GM19468 (cell line): ENCODE data around the gene SRXN1.

Experiments used
- ATAC-seq: cut with Tn5 transposase; IDR thresholded peaks from one replicate; pipeline ENCODE4 v1.9.1; 2021; ENCODE audit warnings: mild to moderate bottlenecking, moderate library complexity, moderate number of reproducible peaks; ENCODE audit not compliant: unreplicated experiment; ENCODE audit errors: extremely low read depth

The SRXN1 gene

DNA sequence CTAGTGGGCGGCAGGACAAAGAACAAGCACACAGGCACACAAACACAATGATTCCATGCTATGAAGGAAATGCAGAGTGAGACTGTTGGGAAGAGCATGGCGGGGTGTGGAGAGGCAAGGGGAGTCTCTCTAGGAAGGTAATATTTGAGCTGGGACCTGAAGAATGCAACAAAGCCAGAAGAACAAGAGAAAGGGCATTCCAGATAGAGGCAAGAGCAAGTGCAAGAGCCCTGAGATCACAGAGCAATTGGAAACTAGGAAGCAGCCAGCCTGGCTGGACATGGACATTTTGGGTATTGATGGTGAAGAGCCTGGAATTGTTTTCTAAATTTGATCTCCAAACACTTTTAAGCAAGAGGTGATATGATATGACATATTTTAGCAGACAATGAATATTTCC lies 15.4 kb downstream of the SRXN1 start:
- no peak for ATAC-seq

DNA sequence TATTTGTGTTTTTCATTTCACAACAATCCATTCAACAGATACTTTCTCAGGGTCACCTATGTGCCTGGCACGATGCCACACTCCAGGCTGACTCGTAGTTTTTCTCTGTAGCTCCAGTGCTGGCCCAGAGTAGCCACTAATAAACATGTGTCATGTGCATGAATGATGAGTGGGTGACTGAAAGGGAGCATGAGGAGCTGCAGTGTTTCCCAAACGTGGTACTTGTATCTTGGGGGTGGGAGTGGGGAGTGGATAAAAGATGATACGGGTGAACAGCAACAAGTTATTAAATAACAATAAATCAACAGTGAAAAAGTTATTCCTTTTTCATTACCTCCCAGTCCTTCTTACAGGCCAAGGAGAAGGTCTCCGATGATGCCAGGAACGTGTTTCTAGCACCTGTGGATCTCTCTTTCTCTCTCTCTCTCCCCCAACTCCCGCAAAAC lies 17.1 kb downstream of the SRXN1 start:
- ATAC-seq = no peak

DNA sequence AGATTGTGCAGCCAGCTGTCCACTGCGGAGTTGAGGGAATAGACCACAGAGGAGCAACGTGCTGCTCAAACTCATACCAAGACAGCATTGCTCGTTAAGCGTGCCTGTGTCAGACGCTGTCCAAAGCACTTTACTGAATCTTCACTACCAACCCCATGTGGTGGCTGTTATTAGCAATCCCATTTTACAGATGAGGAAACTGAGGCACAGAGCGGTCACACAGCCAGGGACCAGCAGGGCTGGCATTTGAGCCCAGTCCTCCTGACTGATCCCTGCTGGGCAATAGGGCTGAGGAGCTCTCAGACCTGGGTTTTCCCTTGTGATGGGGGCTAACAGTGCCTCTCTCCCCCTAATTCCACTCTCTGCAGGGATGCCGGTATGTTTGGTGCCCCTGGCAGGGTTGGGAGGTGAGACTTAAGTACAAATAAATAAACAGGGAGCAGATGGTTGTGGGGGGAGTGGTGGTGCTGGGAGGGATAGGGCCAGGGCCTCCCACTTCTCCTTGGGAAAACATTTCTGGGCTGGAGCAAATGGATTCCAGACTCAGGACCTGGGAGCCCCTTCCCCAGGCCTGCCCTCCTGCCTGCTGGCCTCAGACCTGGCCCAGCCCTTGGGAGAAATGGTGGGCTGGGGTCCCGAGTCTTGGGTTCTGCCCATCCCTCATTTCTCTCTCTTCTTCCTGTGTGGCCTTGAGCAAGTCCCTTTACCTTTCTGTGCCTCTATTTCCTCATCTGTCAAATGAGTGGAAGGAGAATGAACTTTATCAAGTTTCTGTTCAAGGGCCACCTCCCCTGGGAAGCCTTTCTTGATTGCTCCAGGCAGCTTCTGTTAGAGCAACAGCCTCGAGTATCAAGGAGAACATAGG lies 17.7 kb downstream of the SRXN1 start:
- ATAC-seq = no peak

- ATAC-seq = no peak
Measured at GRCh38 chr20:634148-634925, 18.7 kb downstream of the SRXN1 start.

DNA sequence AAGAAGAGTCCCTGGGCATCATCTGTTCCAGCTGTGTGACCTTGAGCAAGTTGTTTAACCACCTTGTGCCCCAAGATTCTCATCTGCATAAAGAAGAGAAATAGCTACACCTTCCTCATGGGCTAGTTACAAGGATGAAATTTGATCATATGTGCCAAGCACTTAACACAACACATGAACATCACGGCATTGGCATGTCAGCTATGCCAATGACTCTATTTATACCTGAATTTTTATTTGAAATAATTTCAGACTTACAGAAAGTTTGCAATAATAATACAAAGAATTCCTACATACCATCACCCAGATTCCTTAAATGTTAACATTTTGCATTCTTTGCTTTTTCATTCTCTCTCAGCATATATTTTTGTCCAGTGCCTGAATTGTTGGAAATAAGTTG lies 21.9 kb downstream of the SRXN1 start:
- ATAC-seq = no peak

- no peak for ATAC-seq
Measured at GRCh38 chr20:626579-626978, 26.4 kb downstream of the SRXN1 start.

DNA sequence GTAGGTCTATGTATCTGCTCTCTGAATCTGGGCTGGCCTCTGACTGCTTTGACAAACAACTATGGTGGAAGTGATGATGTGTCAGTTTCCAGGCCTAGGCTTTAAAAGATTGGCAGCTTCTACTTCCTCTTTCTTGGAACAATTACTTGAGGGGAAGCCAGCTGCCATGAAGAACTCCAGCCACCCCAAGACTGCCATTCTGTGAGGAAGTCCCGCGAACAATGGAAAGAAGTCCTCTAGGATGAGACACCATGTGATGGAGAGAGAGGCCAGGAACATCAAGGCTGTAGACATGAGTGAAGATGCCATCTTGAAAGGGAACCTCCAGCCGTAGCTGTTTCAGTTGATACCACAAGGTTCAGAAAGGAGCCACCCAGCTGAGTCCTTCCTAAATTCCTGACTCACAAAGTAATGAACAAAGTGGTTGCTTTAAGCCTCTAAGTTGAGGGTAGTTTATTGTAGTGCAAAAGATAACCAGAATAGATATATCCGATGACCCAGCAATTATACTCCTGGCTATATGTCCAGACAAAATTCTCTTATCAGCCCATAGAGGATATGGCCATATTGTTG lies 27.6 kb downstream of the SRXN1 start:
- no peak for ATAC-seq

- ATAC-seq = no peak
Measured at GRCh38 chr20:623704-624103, 29.3 kb downstream of the SRXN1 start.

DNA sequence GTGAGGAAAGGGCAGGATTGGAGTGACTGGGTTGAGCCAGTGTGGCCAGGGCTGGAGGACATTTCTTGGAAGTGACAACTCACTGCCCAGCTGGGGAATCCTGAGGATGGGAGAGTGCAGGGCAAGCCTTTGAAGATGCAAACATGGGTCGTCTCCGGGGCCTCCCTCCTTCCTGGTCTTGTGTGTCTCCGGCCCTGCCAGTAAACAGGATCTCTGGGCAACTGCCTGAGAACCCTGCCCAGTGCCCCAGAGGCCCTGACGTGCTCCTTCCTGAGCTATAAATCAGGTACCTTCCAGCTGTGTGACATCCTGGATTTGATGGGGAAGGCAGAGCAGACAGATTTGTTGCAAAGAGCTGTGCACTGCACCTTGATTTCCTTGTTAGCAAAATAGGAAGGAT lies 30.0 kb downstream of the SRXN1 start:
- ATAC-seq = no peak

DNA sequence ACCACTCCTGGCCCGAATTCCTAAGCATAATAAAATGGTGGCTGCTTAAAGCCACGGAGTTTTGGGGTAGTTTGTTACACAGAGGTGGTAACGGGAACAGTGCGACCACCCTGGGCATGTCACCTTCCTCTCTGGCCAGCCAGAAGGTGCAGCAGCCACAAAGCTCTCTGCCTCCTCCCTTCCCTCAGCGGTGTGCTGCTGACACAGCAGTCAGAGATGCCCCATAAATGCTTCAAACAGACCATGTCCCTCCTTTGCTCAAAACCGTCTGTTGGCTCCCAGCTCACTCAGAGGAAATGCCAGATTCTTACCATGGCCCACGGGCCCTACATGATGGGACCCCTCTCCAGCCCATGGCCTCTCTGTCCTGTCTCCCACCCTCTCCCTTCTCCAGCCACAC lies 30.8 kb downstream of the SRXN1 start:
- no peak for ATAC-seq

GRCh38 chr20:621125-621756 lies 31.8 kb downstream of the SRXN1 start:
- ATAC-seq = no peak

- no peak for ATAC-seq
Measured at GRCh38 chr20:620246-620645, 32.8 kb downstream of the SRXN1 start.

- ATAC-seq = no peak
Measured at GRCh38 chr20:618980-619379, 34.0 kb downstream of the SRXN1 start.

DNA sequence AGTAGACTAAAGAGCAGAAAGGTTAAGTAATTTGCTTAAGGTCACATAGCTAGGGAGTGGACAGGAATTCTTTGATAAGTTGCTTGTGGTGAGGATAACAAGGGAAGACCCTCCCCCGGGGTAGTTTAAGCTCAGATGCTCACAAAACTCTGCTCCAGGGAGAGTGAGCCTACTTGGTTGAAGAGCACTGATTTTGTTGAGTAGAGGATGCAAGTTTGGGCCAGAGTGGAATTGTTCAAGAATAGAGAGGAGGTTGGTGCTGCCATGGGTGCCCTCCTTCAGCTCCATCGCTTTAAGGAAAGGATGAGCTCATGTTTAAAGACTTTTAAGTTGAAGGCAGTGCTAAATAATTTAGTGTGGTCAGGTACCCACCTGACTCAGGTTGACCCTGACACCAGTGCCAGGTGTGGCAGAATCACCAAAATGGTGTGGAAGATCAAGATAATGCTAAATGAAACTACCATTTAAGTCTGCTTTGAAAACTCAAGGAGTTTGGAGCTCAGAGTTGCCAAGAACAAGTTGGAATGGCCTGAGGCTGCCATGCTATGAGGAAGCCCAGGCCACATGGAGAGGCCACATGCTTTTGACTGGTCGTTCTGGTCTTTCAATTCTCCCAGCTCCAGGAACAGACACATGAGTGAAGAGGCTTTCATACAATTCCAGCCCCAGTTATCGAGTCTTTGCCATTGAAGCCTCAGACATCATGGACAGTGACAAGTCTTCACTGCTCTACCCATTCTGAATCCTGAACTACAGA lies 34.9 kb downstream of the SRXN1 start:
- no peak for ATAC-seq

GRCh38 chr20:615514-615913 lies 37.5 kb downstream of the SRXN1 start:
- no peak for ATAC-seq

DNA sequence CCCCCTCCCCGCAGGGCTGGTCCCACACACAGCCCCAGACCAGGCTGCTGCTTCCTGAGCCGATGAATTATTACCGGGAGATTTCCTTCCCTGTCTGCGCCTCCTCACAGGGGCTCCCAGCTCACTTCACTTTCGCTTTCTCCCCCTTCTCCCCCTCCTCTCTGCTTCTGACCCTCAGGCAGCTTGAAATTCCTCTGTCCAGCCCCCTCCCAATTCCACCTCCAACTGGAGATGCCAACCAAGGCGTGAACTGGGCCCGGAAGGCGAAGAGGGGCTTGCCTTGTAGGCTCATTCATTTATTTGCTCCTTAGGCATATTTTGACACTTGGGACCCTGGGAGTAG lies 41.2 kb downstream of the SRXN1 start:
- no peak for ATAC-seq

DNA sequence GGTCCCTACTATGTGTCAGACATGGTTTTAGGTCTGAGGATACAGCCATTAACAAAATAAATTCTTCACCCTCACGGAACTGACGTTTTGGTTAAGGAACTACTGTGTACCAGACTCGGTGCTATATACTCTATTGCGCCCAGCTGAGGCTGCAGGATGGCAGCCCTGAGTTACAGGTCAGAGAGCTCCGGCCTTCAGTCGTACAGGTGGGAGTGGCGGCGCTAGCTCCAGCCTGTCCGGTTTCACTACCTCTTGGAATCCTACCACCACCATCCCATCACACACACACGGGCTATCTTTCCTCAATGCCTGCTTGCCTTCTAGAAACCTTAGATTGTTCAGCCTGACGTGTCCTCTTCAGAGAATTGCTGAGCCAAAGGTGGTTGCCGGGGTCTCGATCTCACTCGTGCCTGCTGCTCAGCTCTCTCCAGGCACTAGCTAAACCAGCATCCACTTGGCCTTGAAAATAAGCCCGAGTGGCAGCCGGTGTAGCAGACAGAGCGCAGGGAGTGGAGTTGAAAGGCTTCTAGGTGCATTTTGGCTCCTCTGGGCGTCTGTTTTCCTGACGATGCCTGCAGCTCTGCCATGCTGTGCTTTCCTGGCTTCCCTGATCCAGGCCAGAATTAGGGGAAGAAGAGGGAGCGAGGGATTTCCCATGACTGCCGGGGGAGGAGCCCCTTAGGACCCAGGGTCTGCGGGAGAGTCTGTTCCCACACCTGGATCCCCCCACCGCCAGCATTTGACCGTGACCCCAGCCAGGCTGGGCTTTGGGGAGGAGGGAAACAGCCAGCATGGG lies 41.8 kb downstream of the SRXN1 start:
- ATAC-seq = no peak

DNA sequence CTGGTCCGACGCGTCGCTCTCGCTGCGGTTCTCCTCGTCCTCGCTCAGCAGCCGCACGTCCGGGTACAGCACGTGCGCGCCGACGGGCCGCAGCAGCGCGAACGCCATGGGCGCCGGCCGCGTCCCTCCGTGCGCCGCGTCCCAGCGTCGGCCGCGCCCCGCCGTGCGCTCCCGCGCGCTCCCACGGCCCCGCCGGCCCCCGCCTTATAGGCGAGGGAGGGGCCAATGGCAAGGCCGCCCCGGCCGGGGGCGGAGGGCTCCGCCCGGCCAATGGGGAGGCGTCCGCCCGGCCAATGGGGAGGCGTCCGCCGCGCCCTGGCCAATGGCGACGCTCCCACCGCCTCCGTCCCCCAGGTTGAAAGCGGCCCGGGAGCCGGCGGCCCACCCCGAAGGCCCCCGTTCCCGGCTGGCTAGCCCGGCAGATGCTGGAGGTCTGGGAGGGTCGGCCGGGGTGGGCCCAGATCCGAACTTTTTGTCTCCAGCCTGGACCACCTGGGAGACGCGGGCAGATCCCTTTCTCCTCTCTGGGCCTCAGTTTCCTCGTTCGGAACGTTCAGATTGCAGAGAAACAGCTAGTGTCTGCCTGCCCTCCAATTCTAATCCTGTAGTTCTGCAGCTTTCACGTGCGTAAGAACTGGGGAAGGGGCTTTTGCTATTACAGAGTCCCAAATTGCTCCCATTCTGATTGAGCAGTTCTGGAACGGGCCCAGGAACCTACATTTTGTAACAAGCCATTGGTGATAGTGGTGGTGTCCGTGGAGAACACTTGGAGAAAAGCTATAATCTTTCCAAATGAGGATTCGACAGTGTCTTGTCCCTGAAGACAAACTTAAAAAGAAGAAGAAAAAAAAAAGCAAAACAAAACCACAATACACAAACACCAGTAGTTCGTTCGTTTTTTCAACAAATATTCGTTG lies 42.6 kb downstream of the SRXN1 start, which contains the start of gene TCF15:
Gene TCF15, minus strand, starts transcription at position 180 of the 917 bp plus-strand sequence. Its CDS starts 72 bp downstream, at position 108.
- ATAC-seq = no peak
